NCI-H1105 (cell line): ENCODE data around the gene DOCK7.
"Not testable (repeated sequence)": the region's sequence is repeated elsewhere in the genome, so short reads cannot be mapped to it uniquely, and the experiment has no call there.

ENCODE experiments used
- DNase-seq: peaks from one replicate; lab custom pipeline; 2025; lab: John Stamatoyannopoulos, UW

Gene DOCK7

GRCh38 chr1:62687903-62688686 is at the start of gene DOCK7:
TSS of gene DOCK7 (minus strand) at chr1:62688386. CDS start at chr1:62688264, 122 bp downstream.
- peak; percentile 73 for DNase-seq

DNA sequence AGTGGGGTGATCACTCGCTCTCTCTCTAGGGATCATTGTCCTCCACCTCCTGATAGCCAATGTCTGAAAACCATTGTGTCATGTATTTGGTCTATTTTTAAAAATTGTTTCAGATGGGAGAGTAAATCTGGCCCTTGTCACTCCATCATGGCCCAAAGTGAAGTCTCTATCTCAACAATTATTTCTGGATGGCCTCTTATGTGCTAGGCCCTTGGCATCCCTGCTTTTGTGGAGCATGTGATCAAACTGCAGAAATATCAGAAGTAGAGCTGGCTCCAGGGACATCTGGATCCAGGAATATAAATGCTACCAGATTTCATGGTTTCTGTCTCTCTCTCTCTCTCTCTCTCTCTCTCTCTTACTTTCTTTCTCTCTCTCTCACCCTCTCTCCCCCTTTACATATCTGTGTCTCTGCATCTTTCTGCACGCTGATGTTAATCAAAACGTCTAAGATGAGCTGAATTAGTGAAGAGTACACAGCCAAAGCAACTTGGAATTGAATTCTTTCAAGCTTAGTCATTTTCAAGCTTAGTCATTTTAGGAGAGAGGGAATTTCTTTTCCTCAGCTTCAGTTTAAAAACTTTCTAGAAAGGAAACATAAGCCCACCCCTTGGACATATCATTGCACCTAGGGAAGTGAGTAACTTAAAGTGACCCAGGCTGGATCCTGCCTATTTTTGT is 47.4 kb upstream of the DOCK7 start:
- no peak for DNase-seq

- DNase-seq: no peak
These were observed 44.1 kb upstream of the DOCK7 start for GRCh38 chr1:62732331-62732730.

- DNase-seq: no peak
These were observed 40.8 kb upstream of the DOCK7 start for GRCh38 chr1:62728963-62729362.

GRCh38 chr1:62727656-62728407 is 39.6 kb upstream of the DOCK7 start:
- DNase-seq: no peak

- DNase-seq: no peak
These were observed 37.8 kb upstream of the DOCK7 start for GRCh38 chr1:62726011-62726442.

- DNase-seq: no peak
These were observed 37.1 kb upstream of the DOCK7 start for GRCh38 chr1:62725255-62725654.

- DNase-seq: no peak
These were observed 36.2 kb upstream of the DOCK7 start for GRCh38 chr1:62724430-62724829.

DNA sequence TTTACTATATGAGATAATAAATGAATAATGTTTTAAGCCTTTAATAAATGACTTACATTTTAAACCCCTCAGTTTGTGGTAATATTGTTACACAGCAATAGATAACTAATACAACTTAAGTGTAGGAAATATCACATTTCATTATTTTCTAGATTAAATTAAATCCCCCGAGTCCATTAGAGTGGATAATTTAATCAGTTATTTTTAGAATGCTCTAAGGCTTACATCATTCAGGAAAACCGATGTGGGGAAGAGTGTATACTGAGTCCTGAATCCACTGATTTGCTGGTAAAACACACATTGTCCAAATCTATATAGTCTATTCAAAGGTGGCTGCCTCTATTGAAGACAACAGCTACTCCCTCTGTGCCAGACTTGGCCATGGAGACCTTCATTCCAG is 35.7 kb upstream of the DOCK7 start:
- DNase-seq: no peak

DNA sequence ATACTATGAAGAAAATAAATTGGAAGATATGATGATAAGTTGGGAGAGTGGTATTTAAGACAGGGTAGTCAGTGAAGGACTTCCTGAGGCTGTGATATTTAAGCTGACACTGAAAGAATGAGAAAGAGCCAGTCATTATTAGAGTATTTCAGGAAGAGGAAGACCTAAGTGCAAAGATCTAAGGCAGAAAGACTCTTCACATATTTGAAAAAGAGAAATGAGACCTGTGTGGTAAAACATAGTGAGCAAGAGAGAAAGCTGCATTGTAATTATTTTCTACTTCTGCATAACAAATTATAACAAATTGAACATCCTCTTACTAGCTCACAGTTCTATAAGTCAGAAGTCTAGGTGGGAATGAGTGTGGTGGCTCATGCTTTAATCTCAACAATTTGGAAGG is 34.6 kb upstream of the DOCK7 start:
- no peak for DNase-seq

DNA sequence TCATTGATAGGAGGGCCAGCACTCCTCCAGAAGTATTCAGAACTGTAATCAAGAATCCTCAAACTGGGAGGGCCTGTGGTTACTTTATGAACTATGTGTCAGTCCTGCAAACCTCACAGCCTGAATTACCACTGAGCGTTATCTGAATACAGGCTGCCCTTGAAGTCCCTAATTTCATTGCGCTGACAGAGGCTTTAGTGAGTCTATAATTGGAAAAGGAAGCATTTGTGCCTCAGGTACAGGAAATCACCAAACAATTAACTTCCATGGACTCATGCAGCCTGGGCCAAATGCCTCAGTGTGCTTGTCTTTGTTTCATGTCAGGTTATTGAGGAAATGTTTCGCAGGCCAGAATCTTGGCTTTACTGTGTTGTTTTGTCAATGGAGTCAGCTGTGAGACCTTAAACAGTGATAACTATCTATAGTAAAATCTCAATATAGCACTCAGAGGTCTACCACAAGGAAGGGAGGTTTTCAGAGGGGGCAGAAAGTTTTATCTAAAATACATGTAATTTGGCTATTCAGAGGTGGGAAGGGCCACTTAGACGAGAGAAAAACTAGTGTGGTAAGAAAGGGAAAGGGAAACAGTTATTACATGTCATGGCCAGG is 32.9 kb upstream of the DOCK7 start:
- no peak for DNase-seq

DNA sequence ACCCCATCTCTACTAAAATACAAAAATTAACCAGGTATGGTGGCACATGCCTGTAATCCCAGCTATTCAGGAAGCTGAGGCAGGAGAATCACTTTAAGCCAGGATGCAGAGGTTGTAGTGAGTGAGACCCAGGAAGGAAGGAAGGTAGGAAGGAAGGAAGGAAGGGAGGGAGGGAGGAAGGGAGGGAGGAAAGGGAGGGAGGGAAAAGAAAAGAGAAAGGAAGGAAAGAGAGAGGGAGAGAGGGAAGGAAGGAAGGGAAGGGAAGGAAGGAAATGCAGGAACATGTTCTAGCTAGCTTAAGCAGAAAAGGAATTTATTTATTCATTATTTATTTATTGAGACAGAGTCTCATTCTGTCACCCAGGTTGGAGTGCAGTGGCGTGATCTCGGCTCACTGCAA is 30.2 kb upstream of the DOCK7 start:
- DNase-seq: not testable (repeated sequence)

DNA sequence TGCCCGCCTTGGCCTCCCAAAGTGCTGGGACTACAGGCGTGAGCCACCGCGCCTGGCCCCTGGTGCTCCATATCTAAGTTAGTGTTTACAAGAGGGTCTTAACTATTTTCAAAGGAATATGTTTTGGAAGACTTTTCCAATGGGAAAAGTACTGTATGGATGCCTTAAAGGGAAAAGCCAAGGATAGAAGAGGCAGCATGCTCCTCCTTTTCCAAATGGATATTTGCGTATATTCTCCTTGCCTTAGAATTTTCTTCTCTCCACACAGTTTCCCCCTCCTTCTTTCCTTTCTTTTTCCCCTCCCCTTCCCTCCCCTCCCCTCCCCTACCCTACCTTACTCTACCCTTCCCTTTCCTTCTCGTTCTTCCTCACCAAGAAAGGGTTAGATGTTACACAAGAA is 29.3 kb upstream of the DOCK7 start:
- DNase-seq: no peak

DNA sequence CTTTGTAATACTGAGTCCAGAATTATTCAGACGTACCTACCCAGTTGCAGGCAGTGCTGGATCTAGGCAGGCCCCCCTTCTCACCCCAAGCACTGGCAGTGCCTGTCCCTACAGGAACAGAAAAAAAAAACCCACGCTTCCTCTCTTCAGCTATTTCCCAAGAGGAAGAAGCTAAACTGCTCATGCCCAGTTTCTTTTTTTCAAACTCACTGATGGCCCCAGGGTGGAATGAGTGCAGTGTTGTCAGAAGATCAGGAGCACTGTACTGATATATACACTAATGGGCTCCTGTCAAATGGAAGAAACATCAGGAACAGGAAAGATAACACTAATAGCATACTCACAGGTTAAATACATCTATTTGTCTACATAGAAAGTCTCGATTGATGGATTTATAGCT is 28.2 kb upstream of the DOCK7 start:
- DNase-seq: no peak

GRCh38 chr1:62712336-62713243 is 24.4 kb upstream of the DOCK7 start:
- no peak for DNase-seq

DNA sequence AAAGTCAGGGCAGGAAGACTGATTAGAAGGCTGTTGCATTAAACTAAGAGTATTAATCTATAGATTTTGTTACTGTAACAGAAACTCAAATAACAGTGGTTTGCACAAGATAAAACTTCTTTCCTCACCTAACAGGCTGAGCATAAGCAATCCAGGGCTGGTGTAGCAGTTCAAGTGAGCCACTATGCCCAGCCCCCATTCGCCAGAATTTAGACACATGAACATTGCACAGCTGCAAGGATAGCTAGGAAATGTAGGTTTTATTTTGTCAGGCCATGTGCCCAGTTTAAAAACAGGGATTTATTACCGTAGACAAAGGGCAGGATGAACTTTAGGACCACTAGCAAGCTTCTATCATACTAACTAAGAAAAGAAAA is 19.5 kb upstream of the DOCK7 start:
- no peak for DNase-seq

DNA sequence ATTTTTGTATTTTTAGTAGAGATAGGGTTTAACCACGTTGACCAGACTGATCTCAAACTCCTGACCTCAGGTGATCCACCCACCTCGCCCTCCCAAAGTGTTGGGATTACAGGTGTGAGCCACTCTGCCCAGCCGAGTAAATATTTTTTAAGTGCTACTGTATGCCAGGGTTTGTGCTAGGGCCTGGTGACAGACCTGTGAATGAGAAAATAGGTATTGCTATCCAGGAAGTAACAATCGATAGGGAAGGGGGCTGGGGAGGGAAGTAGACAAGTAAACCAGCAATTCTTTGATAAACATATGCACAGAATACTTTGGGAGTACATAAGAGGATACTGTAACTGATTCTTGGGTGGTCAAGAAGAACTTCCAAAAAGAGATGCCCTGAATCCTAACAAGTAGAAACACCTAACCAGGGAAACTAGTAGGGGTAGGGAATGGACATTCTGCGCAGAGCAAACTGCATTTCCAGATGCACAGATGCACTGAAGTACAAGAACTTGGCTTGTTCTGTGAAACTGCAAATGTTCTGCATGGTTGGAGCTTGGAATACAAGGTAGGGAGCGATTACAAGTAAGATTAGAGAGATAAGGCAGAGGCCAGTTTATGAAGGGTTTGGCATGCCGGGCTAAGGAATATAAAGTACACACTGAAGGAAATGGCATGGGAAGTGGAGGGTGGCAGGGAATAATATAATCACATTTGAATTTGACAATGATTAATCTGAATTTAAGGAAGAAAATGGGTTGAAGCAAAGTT is 19.0 kb upstream of the DOCK7 start:
- DNase-seq: no peak

GRCh38 chr1:62698161-62698560 is 10.0 kb upstream of the DOCK7 start:
- DNase-seq: not testable (repeated sequence)

- DNase-seq: not testable (repeated sequence)
These were observed 6.3 kb upstream of the DOCK7 start for GRCh38 chr1:62694479-62694878.

DNA sequence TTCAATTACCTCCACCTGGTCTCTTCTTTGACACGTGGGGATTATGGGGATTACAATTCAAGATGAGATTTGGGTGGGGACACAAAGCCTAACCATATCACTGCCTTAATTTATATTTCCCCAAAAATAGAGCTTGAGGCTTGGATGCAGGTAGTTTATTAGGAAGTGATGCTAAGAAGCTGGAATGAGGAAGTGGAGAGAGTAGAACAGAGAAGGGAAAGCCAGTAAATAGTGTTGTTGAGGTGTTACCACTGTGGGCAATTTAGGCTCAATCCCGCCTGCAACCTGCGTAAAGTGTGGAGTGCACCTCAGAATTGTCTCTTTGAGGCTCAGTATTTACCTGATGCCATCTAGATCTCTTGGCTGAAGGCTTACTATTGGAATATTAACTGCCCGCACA is 4.9 kb upstream of the DOCK7 start:
- no peak for DNase-seq
